ENCODE data around the gene SPEF1. TPM values are rescaled to one million over a fixed set of nuclear protein-coding genes. Genes with fewer than 3 reads are reported as not detected.

SPEF1 gene
- total and polyA plus RNA-seq, 2 of the 13 experiments (the other 11 are each of a cell fraction or from before 2014, with no cell fraction given) = 0.11 to 0.27 TPM

GRCh38 chr20:3795511-3796468, 14.5 kb upstream of the SPEF1 start, which contains the start of gene CDC25B (continued):
- TF ChIP-seq TBL1XR1 (IDR thresholded peaks at IDR 0.05; ENCODE audit: borderline replicate concordance, low read length, partially characterized antibody) = peak; percentile 25
- TF ChIP-seq PAXIP1 (CRISPR knock-in tag; conservative IDR thresholded peaks at IDR 0.05) = peak; percentile 48; the same call in 1 of the 2 replicates
- TF ChIP-seq STAT5B (CRISPR knock-in tag; IDR thresholded peaks at IDR 0.05) = no peak
- TF ChIP-seq NFE2L1 (CRISPR knock-in tag; IDR thresholded peaks at IDR 0.05; ENCODE audit: borderline replicate concordance) = no peak; the same call in 1 of the 2 replicates
- no peak for TF ChIP-seq MTF2 (CRISPR knock-in tag; IDR thresholded peaks at IDR 0.05; ENCODE audit: borderline replicate concordance)
- TF ChIP-seq SNAPC5 (CRISPR knock-in tag; IDR thresholded peaks at IDR 0.05; ENCODE audit: borderline replicate concordance) = no peak
- no peak for TF ChIP-seq TRAFD1 (CRISPR knock-in tag; IDR thresholded peaks at IDR 0.05; ENCODE audit: borderline replicate concordance)
- TF ChIP-seq MXD1 (CRISPR knock-in tag; IDR thresholded peaks at IDR 0.05) = no peak
- no peak; the same call in 1 of the 2 replicates for TF ChIP-seq HBP1 (CRISPR knock-in tag; IDR thresholded peaks at IDR 0.05; ENCODE audit: low read depth)
- TF ChIP-seq ZBTB26 (CRISPR knock-in tag; IDR thresholded peaks at IDR 0.05; ENCODE audit: borderline replicate concordance) = no peak; the same call in 1 of the 2 replicates
- TF ChIP-seq ZNF550 (CRISPR knock-in tag; IDR thresholded peaks at IDR 0.05; ENCODE audit: borderline replicate concordance) = no peak
- 0 out of 2 replicates have a peak, but pooled peaks have one; percentile 52 for TF ChIP-seq CREBL2 (CRISPR knock-in tag; IDR thresholded peaks at IDR 0.05; ENCODE audit: borderline replicate concordance)
- TF ChIP-seq THAP7 (CRISPR knock-in tag; IDR thresholded peaks at IDR 0.05) = peak; percentile 62; the same call in 1 of the 2 replicates
- TF ChIP-seq MAX (IDR thresholded peaks at IDR 0.05) = peak; percentile 73
- TF ChIP-seq SALL1 (CRISPR knock-in tag; IDR thresholded peaks at IDR 0.05) = peak; percentile 71
- no peak for TF ChIP-seq ZNF703 (CRISPR knock-in tag; IDR thresholded peaks at IDR 0.05; ENCODE audit: borderline replicate concordance)
